ENCODE data around the gene POU2F1. TPM values are rescaled to one million over a fixed set of nuclear protein-coding genes. Genes with fewer than 3 reads are reported as not detected.

POU2F1 gene
- total RNA-seq, 1 experiment from 2014 or later, result 24.5 TPM

- Histone ChIP-seq H2AFZ (ENCODE audit: low read depth, low read length, poor library complexity, severe bottlenecking) (no peak overlapping the region), H3K4me2 (ENCODE audit: low read length) (no peak overlapping the region), H3K4me1 (ENCODE audit: control insufficient read depth in 1 of 2, insufficient read depth in 2 of 2, low read length in 2 of 2) (no peaks in the 10 kb centered on the region), H3K36me3 (ENCODE audit: control insufficient read depth in 1 of 2, insufficient read depth in 2 of 2, low read length in 2 of 2) (peaks cover 7 to 11% of the 10 kb centered on the region in 2 experiments; a peak in 3 of 4 replicates), H3K79me2 (ENCODE audit: insufficient read depth, low read length) (no peaks in the 10 kb centered on the region), H3K27me3 (ENCODE audit: insufficient read depth, low read length) (no peaks in the 10 kb centered on the region), H3K9me3 (ENCODE audit: control insufficient read depth in 1 of 2, insufficient read depth in 1 of 2, low read depth in 1 of 2, low read length in 2 of 2) (no peaks in the 10 kb centered on the region), H3K9ac (ENCODE audit: low read length) (no peak overlapping the region), H3K4me3 (replicated peaks in 1 of 2; ENCODE audit: low read depth in 1 of 2, low read length in 2 of 2) (no peak overlapping the region), H3K27ac (ENCODE audit: low read depth, low read length) (no peak overlapping the region), H3K9me2 (ENCODE audit: insufficient read depth) (no peaks in the 10 kb centered on the region), H4K20me1 (ENCODE audit: insufficient read depth) (no peaks in the 10 kb centered on the region)
- BruUV-seq (replicated peaks), result no TSS peak
- DNase-seq (ENCODE audit: low read depth, low spot score), result no peak
- ChIA-PET RAD21 (ENCODE audit: low non-redundant PET in 1 of 2, low total read pairs in 2 of 2, uncharacterized antibody in 2 of 2, unreplicated experiment in 2 of 2) (no interaction called here), POLR2A (no interaction called here), CTCF (no interaction called here)
- intact Hi-C loops (cut with micrococcal nuclease), result no loop called here
- no peak for TF ChIP-seq CEBPB (IDR thresholded peaks at IDR 0.05; ENCODE audit: low read depth)
- TF ChIP-seq REST (IDR thresholded peaks at IDR 0.05; ENCODE audit: low read depth), result no peak
- no peak for TF ChIP-seq ATF3 (IDR thresholded peaks at IDR 0.05)
- TF ChIP-seq EZH2 (IDR thresholded peaks at IDR 0.05), result no peak
- TF ChIP-seq ZFX (IDR thresholded peaks at IDR 0.05), result no peak
- no peak for TF ChIP-seq EZH2phosphoT487 (IDR thresholded peaks at IDR 0.05; ENCODE audit: borderline replicate concordance)
- TF ChIP-seq RAD21 (IDR thresholded peaks at IDR 0.05; ENCODE audit: low read depth), result no peak
- TF ChIP-seq MAX (IDR thresholded peaks at IDR 0.05), result no peak
- no peak for TF ChIP-seq POLR2A (IDR thresholded peaks at IDR 0.05; ENCODE audit: borderline replicate concordance, extremely low read depth, insufficient read depth, insufficient read length)
- ATAC-seq, result no peak
Measured at GRCh38 chr1:167412072-167412471, 191.4 kb downstream of the POU2F1 start.

Measured in HCT116 (cell line).